CD4-positive, CD25-positive, alpha-beta regulatory T cell (primary cell): ENCODE data around the gene KRTAP17-1. TPM values are rescaled to one million over a fixed set of nuclear protein-coding genes. Genes with fewer than 3 reads are reported as not detected.
A peak's percentile ranks its signal among the peaks of the same experiment; 100 is the strongest.

Source experiments
- ATAC-seq, 2 donors: fragments of 150-1000 bp; cut with Tn5 transposase; one replicate each; pipeline ENCODE4 v1.10.0; 2021; ENCODE audit warnings: low read depth in 2 of 2, moderate number of reproducible peaks in 2 of 2, moderate library complexity in 1 of 2
- DNase-seq, 3 donors: peaks; one replicate each; pipeline versions ENCODE4 v3.0.0 to v3.0.0-alpha.2; 2012 to 2022; ENCODE audit warnings: mixed read lengths in 1 of 3
- H3K27ac ChIP-seq: one replicate; pipeline ENCODE4 v1.7.0; 2013; ENCODE audit warnings: mild to moderate bottlenecking, low read length; ENCODE audit not compliant: insufficient read depth, poor library complexity, severe bottlenecking
- H3K27me3 ChIP-seq: one replicate; pipeline ENCODE4 v1.7.0; 2013; ENCODE audit warnings: low read length; ENCODE audit not compliant: control insufficient read depth, insufficient read depth
- H3K36me3 ChIP-seq: one replicate; pipeline ENCODE4 v1.7.0; 2013; ENCODE audit warnings: mild to moderate bottlenecking, low read length, moderate library complexity; ENCODE audit not compliant: control insufficient read depth, insufficient read depth
- H3K4me1 ChIP-seq: 2 replicates; pipeline ENCODE4 v1.7.0; 2013; ENCODE audit warnings: mild to moderate bottlenecking, low read length; ENCODE audit not compliant: insufficient read depth, control insufficient read depth, poor library complexity, severe bottlenecking
- H3K4me3 ChIP-seq: one replicate; pipeline ENCODE4 v1.7.0; 2013; ENCODE audit warnings: low read depth, mild to moderate bottlenecking, low read length, moderate library complexity
- H3K9me3 ChIP-seq, 2 experiments: 1 replicate in 1 of 2; 2 replicates in 1 of 2; pipeline ENCODE4 v1.7.0; 2013; ENCODE audit warnings: low read length in 2 of 2, mild to moderate bottlenecking in 1 of 2, moderate library complexity in 1 of 2; ENCODE audit not compliant: control insufficient read depth in 2 of 2
- H3K27ac Mint-ChIP-seq, 3 donors: one replicate each; pipeline ENCODE4 v1.8.0; 2020 to 2022; ENCODE audit warnings: mild to moderate bottlenecking in 3 of 3, mixed read lengths in 3 of 3, moderate library complexity in 2 of 3
- H3K27me3 Mint-ChIP-seq: one replicate; pipeline ENCODE4 v1.8.0; 2022; ENCODE audit warnings: mild to moderate bottlenecking, mixed read lengths
- H3K36me3 Mint-ChIP-seq: one replicate; pipeline ENCODE4 v1.8.0; 2020; ENCODE audit warnings: mixed read lengths
- H3K4me1 Mint-ChIP-seq, 4 donors: one replicate each; pipeline ENCODE4 v1.8.0; 2020 to 2022; ENCODE audit warnings: mixed read lengths in 4 of 4, mild to moderate bottlenecking in 1 of 4
- H3K4me3 Mint-ChIP-seq, 4 donors: one replicate each; pipeline ENCODE4 v1.8.0; 2020 to 2022; ENCODE audit warnings: mild to moderate bottlenecking in 4 of 4, mixed read lengths in 4 of 4, moderate library complexity in 3 of 4
- H3K9me3 Mint-ChIP-seq, 7 donors: one replicate each; pipeline ENCODE4 v1.8.0; 2020 to 2022; ENCODE audit warnings: mixed read lengths in 7 of 7, mild to moderate bottlenecking in 3 of 7, moderate library complexity in 2 of 7
- polyA plus RNA-seq, 4 donors: library from polyadenylated mRNA; unstranded; fragments of 300-500 nt; fragmentation: Illumina TruSeq; gene quantifications; one replicate each; pipeline ENCODE4 v1.2.3, GENCODE V29; 2021
- total RNA-seq: library from RNA; stranded (reverse); gene quantifications from one replicate; pipeline ENCODE4 v1.2.3, GENCODE V29; 2022

KRTAP17-1 gene
- total and polyA plus RNA-seq, 5 donors from 2014 or later = not detected

GRCh38 chr17:41329279-41329948 is 13.9 kb upstream of the KRTAP17-1 start:
- Mint-ChIP-seq H3K4me3 (no peak overlapping the region), H3K9me3 (no peaks in the 10 kb centered on the region), H3K27ac (no peak overlapping the region), H3K27me3 (no peaks in the 10 kb centered on the region), H3K36me3 (no peaks in the 10 kb centered on the region), H3K4me1 (peaks cover 0 to 17% (median 5%) of the 10 kb centered on the region in 4 donors)
- Histone ChIP-seq H3K4me1 (peaks cover 5% of the 10 kb centered on the region), H3K27ac (no peak overlapping the region), H3K36me3 (no peaks in the 10 kb centered on the region), H3K27me3 (no peaks in the 10 kb centered on the region), H3K9me3 (no peaks in the 10 kb centered on the region), H3K4me3 (no peak overlapping the region)
- peak in 1 of 3 donors; percentile 39 for DNase-seq
- ATAC-seq = no peak

- Mint-ChIP-seq H3K27ac (no peak overlapping the region), H3K9me3 (no peaks in the 10 kb centered on the region), H3K36me3 (no peaks in the 10 kb centered on the region), H3K4me3 (no peak overlapping the region), H3K4me1 (peaks cover 0 to 17% (median 3%) of the 10 kb centered on the region in 4 donors), H3K27me3 (no peaks in the 10 kb centered on the region)
- Histone ChIP-seq H3K27me3 (no peaks in the 10 kb centered on the region), H3K4me1 (peaks cover 5% of the 10 kb centered on the region), H3K27ac (no peak overlapping the region), H3K9me3 (no peaks in the 10 kb centered on the region), H3K36me3 (no peaks in the 10 kb centered on the region), H3K4me3 (no peak overlapping the region)
- DNase-seq = no peak
- ATAC-seq = no peak
These were observed 12.7 kb upstream of the KRTAP17-1 start for GRCh38 chr17:41328207-41328606.

- H3K27ac Mint-ChIP-seq = peak overlapping the region in 2 of 3 donors; percentile 32 to 43
- Histone ChIP-seq H3K27me3 (no peaks in the 10 kb centered on the region), H3K36me3 (no peaks in the 10 kb centered on the region), H3K27ac (no peak overlapping the region), H3K9me3 (no peaks in the 10 kb centered on the region), H3K4me3 (no peak overlapping the region), H3K4me1 (peaks cover 5% of the 10 kb centered on the region)
- peaks cover under 1 to 21% (median 5%) of the 10 kb centered on the region in 4 donors for H3K4me1 Mint-ChIP-seq
- no peak overlapping the region for H3K4me3 Mint-ChIP-seq
- H3K36me3 Mint-ChIP-seq = no peaks in the 10 kb centered on the region
- H3K27me3 Mint-ChIP-seq = no peaks in the 10 kb centered on the region
- no peaks in the 10 kb centered on the region for H3K9me3 Mint-ChIP-seq
- DNase-seq (no peak), ATAC-seq (no peak)
These were observed 12.1 kb upstream of the KRTAP17-1 start for GRCh38 chr17:41327411-41328120.

GRCh38 chr17:41326173-41327145 is 10.9 kb upstream of the KRTAP17-1 start:
- no peak overlapping the region for H3K4me3 ChIP-seq
- no peaks in the 10 kb centered on the region for H3K36me3 ChIP-seq
- H3K9me3 ChIP-seq = no peaks in the 10 kb centered on the region
- ATAC-seq (no peak), DNase-seq (no peak)
- Mint-ChIP-seq H3K27ac (peak overlapping the region; percentile 25 to 32 (median 32)), H3K4me1 (peaks cover 4 to 31% (median 12%) of the 10 kb centered on the region in 4 donors), H3K9me3 (no peaks in the 10 kb centered on the region), H3K36me3 (no peaks in the 10 kb centered on the region), H3K27me3 (no peaks in the 10 kb centered on the region), H3K4me3 (no peak overlapping the region)
- no peaks in the 10 kb centered on the region for H3K27me3 ChIP-seq
- H3K4me1 ChIP-seq = peaks cover 11% of the 10 kb centered on the region
- H3K27ac ChIP-seq = no peak overlapping the region

GRCh38 chr17:41325611-41326010 is 10.1 kb upstream of the KRTAP17-1 start:
- Histone ChIP-seq H3K9me3 (no peaks in the 10 kb centered on the region), H3K36me3 (no peaks in the 10 kb centered on the region), H3K4me1 (peaks cover 11% of the 10 kb centered on the region), H3K4me3 (no peak overlapping the region), H3K27me3 (no peaks in the 10 kb centered on the region), H3K27ac (no peak overlapping the region)
- H3K4me3 Mint-ChIP-seq = no peak overlapping the region
- no peak for DNase-seq
- H3K4me1 Mint-ChIP-seq = peaks cover 2 to 36% (median 12%) of the 10 kb centered on the region in 4 donors
- H3K9me3 Mint-ChIP-seq = peaks cover 0 to 1% (median 0%) of the 10 kb centered on the region in 7 donors
- no peak for ATAC-seq
- H3K27ac Mint-ChIP-seq = peak overlapping the region in 1 of 3 donors; percentile 25
- H3K27me3 Mint-ChIP-seq = no peaks in the 10 kb centered on the region
- no peaks in the 10 kb centered on the region for H3K36me3 Mint-ChIP-seq

- Mint-ChIP-seq H3K27ac (peak overlapping the region in 1 of 3 donors; percentile 55), H3K36me3 (no peaks in the 10 kb centered on the region), H3K27me3 (no peaks in the 10 kb centered on the region), H3K9me3 (peaks cover 0 to 6% (median 0%) of the 10 kb centered on the region in 7 donors), H3K4me1 (peaks cover 2 to 39% (median 13%) of the 10 kb centered on the region in 4 donors), H3K4me3 (no peak overlapping the region)
- Histone ChIP-seq H3K27me3 (no peaks in the 10 kb centered on the region), H3K27ac (no peak overlapping the region), H3K36me3 (no peaks in the 10 kb centered on the region), H3K4me3 (no peak overlapping the region), H3K4me1 (peaks cover 11% of the 10 kb centered on the region), H3K9me3 (no peaks in the 10 kb centered on the region)
- ATAC-seq (no peak), DNase-seq (no peak)
These were observed 9.6 kb upstream of the KRTAP17-1 start for GRCh38 chr17:41325126-41325525.
